ENCODE measurements around the gene TBC1D2B.

Gene TBC1D2B

GRCh38 chr15:78065284-78065872, 12.1 kb downstream of the TBC1D2B start:
- no peak for TF ChIP-seq CTCF (conservative IDR thresholded peaks at IDR 0.05; ENCODE audit: low read depth, low read length)
- peak; percentile 82 for DNase-seq (ENCODE audit: low read depth)
- no peak overlapping the region for H3K4me3 ChIP-seq (ENCODE audit: low read length)

DNA sequence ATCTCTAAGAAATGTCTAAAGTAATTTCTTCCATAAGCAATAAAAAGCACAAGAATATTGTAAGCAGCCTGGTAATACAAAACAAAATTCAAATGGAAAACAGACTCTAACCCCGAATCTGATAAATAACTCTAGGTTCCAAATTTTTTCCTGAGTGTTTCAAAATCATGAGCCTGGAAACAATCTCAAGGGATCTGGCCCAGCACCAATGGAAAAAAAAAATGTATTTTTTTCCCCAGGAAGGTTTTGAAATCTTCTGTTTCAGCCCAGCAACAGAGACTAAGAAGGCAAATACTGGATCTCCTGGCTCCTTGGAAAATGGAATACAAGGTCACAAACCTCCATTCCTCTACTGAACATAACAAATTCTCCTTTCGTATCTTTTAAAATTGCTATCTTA, 13.0 kb downstream of the TBC1D2B start:
- no peak overlapping the region for H3K4me3 ChIP-seq (ENCODE audit: low read length)
- DNase-seq (ENCODE audit: low read depth), result no peak
- TF ChIP-seq CTCF (conservative IDR thresholded peaks at IDR 0.05; ENCODE audit: low read depth, low read length), result no peak

- no peak for DNase-seq (ENCODE audit: low read depth)
- no peak overlapping the region for H3K4me3 ChIP-seq (ENCODE audit: low read length)
- no peak for TF ChIP-seq CTCF (conservative IDR thresholded peaks at IDR 0.05; ENCODE audit: low read depth, low read length)
Observed at GRCh38 chr15:78063970-78064385, 13.5 kb downstream of the TBC1D2B start.

DNA sequence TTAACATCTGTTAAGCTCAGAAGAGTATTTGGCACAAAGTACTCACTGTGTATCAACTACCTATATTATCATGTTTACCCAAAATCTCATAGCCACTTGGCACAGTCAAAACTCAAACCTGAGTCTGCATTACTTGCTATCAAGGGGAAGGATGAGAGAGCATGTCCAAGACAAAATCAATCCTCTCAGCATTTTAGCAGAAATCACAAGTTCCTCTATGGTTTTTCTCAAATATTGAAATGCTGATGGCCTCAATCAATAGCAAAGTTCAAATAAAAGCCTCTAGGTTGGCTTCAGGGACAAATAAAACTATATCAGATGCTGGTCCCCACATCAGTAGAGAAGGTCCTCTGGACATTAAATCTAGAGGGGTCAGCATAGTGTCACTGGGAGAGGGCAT, 14.3 kb downstream of the TBC1D2B start:
- no peak overlapping the region for H3K4me3 ChIP-seq (ENCODE audit: low read length)

DNA sequence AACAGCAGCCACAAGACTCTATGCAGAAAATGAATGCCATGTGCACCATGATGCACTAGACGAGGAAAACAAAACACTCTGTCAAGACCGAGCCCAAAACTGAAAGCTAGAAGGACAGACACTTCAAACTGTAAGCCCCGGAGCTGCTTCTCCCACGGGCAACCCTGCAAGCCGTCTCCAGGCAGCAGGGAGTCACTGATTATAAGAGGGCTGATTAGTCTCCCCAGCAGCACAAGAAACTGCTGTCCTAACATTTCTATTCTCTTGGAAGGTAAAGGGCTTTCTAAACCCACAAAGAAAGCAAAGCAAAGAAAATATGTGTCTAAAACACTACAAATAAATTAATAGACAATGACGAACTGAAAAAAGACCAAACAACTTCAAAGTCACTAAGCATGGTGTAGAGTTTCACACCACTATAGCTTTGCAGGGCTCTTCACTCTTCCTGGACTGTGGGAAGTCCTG, 15.5 kb downstream of the TBC1D2B start:
- TF ChIP-seq CTCF (conservative IDR thresholded peaks at IDR 0.05; ENCODE audit: low read depth, low read length), result no peak
- no peak for DNase-seq (ENCODE audit: low read depth)
- H3K4me3 ChIP-seq (ENCODE audit: low read length), result peak overlapping the region; percentile 21

More for the DNA sequence above, 14.3 kb downstream of the TBC1D2B start:
- DNase-seq (ENCODE audit: low read depth), result no peak
- TF ChIP-seq CTCF (conservative IDR thresholded peaks at IDR 0.05; ENCODE audit: low read depth, low read length), result no peak

DNA sequence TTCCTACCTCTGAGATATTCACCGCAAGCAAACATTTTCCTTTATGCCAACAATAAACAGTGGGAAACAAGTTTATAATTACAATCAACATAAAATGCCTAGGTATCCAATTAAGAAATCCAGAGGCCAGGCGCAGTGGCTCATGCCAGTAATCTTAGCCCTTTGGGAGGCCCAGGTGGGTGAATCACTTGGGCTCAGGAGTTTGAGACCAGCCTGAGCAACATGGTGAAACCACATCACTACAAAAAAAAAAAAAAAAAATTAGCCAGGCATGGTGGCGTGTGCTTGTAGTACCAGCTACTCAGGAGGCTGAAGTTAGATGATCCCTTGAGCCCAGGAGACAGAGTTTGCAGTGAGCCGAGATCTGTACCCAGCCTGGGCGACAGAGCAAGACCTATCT, 17.3 kb downstream of the TBC1D2B start:
- TF ChIP-seq CTCF (conservative IDR thresholded peaks at IDR 0.05; ENCODE audit: low read depth, low read length), result no peak

GRCh38 chr15:78059110-78059839, 18.2 kb downstream of the TBC1D2B start:
- no peak for TF ChIP-seq CTCF (conservative IDR thresholded peaks at IDR 0.05; ENCODE audit: low read depth, low read length)
- no peak for DNase-seq (ENCODE audit: low read depth)
- H3K4me3 ChIP-seq (ENCODE audit: low read length), result no peak overlapping the region

More for the DNA sequence above, 17.3 kb downstream of the TBC1D2B start:
- DNase-seq (ENCODE audit: low read depth), result no peak
- no peak overlapping the region for H3K4me3 ChIP-seq (ENCODE audit: low read length)

Measured in retinal pigment epithelial cell (primary cell).